Measurements from ENCODE around the gene HBEGF.
A peak's percentile ranks its signal among the peaks of the same experiment; 100 is the strongest.

The HBEGF gene

DNA sequence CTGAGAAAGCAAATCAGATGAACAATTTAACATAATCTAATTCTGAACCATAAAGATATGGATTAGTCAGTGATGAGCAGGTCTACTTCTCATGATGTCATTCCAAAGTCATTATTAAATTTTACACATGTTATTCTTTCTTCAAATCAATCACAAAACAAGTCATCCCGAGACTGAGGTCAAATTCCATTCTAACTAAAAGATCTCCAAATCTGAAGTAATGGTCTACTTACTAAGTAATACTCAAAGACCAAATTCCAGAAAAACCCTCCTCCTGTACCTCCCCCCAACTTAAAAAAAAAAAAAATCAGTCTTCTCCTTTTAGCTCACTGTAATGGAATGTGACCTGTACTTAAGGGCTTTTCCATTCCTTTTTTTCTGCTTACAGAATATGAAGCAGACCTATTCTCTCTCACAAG, 48.2 kb downstream of the HBEGF start:
- no peak for DNase-seq (ENCODE audit: extremely low spot score)
- ChIA-PET POLR2A (interaction anchor here (0.7 to 3.6 kb wide), 4 partner anchors 11 to 53 kb away, joined by 3 to 12 read pairs (median 3); partner anchors contain the start of gene HBEGF), CTCF (interaction anchor here (1.0 to 1.9 kb wide), 3 partner anchors 53 to 74 kb away, joined by 3 to 9 read pairs (median 5); no protein-coding TSS in a partner anchor)
- TF ChIP-seq FOXK2 (IDR thresholded peaks at IDR 0.05) (no peak), ELF4 (IDR thresholded peaks at IDR 0.05) (no peak), FOXA1 (IDR thresholded peaks at IDR 0.05) (no peak), FOXM1 (IDR thresholded peaks at IDR 0.05; ENCODE audit: borderline replicate concordance) (no peak), SP1 (IDR thresholded peaks at IDR 0.05) (no peak), CTBP1 (IDR thresholded peaks at IDR 0.05; ENCODE audit: borderline replicate concordance) (0 out of 2 replicates have a peak, but pooled peaks have one; percentile 30), BHLHE40 (IDR thresholded peaks at IDR 0.05; ENCODE audit: borderline replicate concordance) (no peak), HDGF (IDR thresholded peaks at IDR 0.05; ENCODE audit: borderline replicate concordance) (no peak), ARNT (IDR thresholded peaks at IDR 0.05) (no peak), L3MBTL2 (conservative IDR thresholded peaks at IDR 0.05) (no peak), ZNF384 (IDR thresholded peaks at IDR 0.05) (peak; percentile 92), TARDBP (IDR thresholded peaks at IDR 0.05) (no peak), NFRKB (IDR thresholded peaks at IDR 0.05) (no peak), SUZ12 (IDR thresholded peaks at IDR 0.05) (no peak), LEF1 (IDR thresholded peaks at IDR 0.05; ENCODE audit: borderline replicate concordance) (no peak)
- TF ChIP-seq, protein P1, sequence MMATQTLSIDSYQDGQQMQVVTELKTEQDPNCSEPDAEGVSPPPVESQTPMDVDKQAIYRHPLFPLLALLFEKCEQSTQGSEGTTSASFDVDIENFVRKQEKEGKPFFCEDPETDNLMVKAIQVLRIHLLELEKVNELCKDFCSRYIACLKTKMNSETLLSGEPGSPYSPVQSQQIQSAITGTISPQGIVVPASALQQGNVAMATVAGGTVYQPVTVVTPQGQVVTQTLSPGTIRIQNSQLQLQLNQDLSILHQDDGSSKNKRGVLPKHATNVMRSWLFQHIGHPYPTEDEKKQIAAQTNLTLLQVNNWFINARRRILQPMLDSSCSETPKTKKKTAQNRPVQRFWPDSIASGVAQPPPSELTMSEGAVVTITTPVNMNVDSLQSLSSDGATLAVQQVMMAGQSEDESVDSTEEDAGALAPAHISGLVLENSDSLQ (IDR thresholded peaks at IDR 0.05), result peak; percentile 40; the same call in 1 of the 2 replicates

DNA sequence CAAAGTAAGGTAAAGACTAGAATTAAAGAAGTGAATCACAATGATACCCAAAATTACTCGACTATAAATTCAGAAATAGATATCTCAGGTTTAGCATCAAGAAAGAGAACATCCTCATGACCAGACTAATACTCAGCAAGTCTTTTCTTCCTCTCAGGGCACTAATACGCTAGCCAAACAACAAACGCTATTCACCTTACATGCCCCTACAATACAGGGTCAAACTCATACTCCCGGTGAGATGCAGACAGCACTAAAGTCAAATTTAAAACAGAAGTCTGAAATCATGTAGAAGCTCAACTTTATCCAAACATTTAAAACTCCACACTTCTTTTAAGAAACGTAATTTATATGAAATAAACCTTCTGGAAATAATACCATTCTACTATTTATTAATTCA, 49.1 kb downstream of the HBEGF start:
- DNase-seq (ENCODE audit: extremely low spot score), result no peak
- CTCF ChIA-PET, result interaction anchor here (1.0 to 1.9 kb wide), 3 partner anchors 52 to 75 kb away, joined by 3 to 9 read pairs (median 5); no protein-coding TSS in a partner anchor

DNA sequence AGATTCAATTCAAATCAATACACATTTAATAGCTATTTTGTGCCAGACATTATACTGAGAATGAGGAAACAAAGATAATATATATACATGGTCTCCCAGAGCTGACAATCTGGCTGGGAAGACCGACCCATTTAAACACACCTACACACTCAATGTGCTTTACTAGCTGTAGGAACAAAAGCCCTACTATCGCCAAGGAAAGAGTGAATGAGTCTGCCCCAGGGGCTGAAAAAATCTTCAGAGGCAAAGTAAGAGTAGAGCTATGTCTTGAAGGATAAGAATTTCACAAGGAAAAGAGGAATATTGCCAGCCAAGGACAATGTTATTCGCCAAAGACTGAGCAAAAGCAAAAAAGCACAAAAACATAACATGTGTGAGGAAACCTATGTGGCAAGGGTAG, 50.1 kb downstream of the HBEGF start:
- TF ChIP-seq SUZ12 (IDR thresholded peaks at IDR 0.05), result no peak
- DNase-seq (ENCODE audit: extremely low spot score), result no peak
- POLR2A ChIA-PET, result interaction anchor here (0.9 to 2.5 kb wide), 2 partner anchors 35 to 50 kb away, joined by 4 to 9 read pairs; partner anchors contain the start of gene HBEGF
- CTCF ChIA-PET, result interaction anchor here (0.9 to 1.4 kb wide), 3 partner anchors 16 to 54 kb away, joined by 3 to 6 read pairs (median 6); partner anchors contain the start of gene HBEGF

More for the DNA sequence above, 49.1 kb downstream of the HBEGF start:
- no peak for TF ChIP-seq SP1 (IDR thresholded peaks at IDR 0.05)
- TF ChIP-seq BHLHE40 (IDR thresholded peaks at IDR 0.05; ENCODE audit: borderline replicate concordance), result no peak
- no peak for TF ChIP-seq FOXM1 (IDR thresholded peaks at IDR 0.05; ENCODE audit: borderline replicate concordance)
- no peak for TF ChIP-seq SUZ12 (IDR thresholded peaks at IDR 0.05)
- TF ChIP-seq CTBP1 (IDR thresholded peaks at IDR 0.05; ENCODE audit: borderline replicate concordance), result no peak
- no peak for TF ChIP-seq ELF4 (IDR thresholded peaks at IDR 0.05)
- no peak for TF ChIP-seq LEF1 (IDR thresholded peaks at IDR 0.05; ENCODE audit: borderline replicate concordance)
- no peak for TF ChIP-seq NFRKB (IDR thresholded peaks at IDR 0.05)
- POLR2A ChIA-PET, result interaction anchor here (0.7 to 3.6 kb wide), 4 partner anchors 12 to 66 kb away, joined by 3 to 12 read pairs (median 3); partner anchors contain the start of gene HBEGF

DNA sequence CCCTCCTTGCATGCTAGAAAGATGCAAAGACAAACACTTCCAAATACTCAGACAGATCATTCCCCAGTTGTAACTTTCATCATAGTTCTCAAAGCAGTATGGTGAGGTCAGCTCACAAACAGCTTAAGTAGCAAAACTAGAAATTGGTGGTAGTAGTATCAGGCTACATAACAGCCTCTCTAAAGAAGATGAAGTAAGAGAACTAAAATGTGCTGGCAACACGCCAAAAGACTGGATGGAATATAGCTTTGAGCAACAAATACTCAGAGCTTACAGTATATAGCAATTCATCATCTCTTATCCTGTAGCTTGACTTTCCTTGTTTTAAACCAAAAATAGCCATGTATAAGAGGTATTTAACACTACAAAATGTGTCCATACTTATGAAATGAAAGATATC, 51.0 kb downstream of the HBEGF start:
- peak; percentile 26 for DNase-seq (ENCODE audit: extremely low spot score)
- POLR2A ChIA-PET, result interaction anchor here (2.5 kb wide), 1 partner anchor 50 kb away, joined by 9 read pairs; the partner anchor contains the start of gene HBEGF
- TF ChIP-seq CTBP1 (IDR thresholded peaks at IDR 0.05; ENCODE audit: borderline replicate concordance) (peak; percentile 72), NFRKB (IDR thresholded peaks at IDR 0.05) (no peak)
- TF ChIP-seq, protein P1 (IDR thresholded peaks at IDR 0.05), result peak; percentile 60
- CTCF ChIA-PET, result interaction anchor here (1.0 to 1.9 kb wide), 4 partner anchors 17 to 57 kb away, joined by 3 to 8 read pairs (median 6); partner anchors contain the start of gene HBEGF

DNA sequence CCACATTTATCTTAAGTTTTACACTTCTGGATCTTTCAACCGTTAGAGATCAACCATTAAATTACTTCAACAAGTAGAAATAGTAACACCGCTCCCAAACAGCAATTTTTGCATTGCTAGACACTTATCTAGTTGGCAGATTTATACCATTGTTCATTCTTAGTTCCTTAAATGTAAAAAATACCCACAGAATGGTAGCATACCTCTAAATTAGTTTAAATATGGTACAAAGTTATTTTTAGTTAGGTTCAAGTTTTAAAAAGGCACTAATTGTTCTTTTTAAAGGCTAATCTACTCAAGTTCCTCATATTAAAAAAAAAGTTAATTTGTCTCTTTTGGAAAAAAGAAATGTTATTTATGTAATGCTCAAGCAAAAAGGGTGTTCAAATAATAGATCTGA, 51.6 kb downstream of the HBEGF start:
- POLR2A ChIA-PET, result interaction anchor here (1.2 to 2.5 kb wide), 2 partner anchors 8 to 51 kb away, joined by 4 to 9 read pairs; partner anchors contain the start of genes HBEGF and PFDN1
- CTCF ChIA-PET, result interaction anchor here (0.9 to 1.9 kb wide), 4 partner anchors 52 to 58 kb away, joined by 3 to 8 read pairs (median 6); partner anchors contain the start of gene HBEGF

DNA sequence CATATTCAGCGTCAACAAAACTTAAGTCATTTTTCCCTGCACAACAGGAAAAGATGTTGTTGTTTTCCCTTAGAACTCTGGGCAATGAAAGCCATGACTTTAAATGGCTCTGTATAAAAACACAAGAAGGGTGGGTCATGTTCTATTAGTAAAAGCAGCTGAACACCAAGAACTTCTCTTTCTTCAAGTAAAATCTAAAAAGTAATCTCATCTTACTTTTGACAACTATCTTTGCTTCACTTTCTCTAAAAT, 52.6 kb downstream of the HBEGF start:
- TF ChIP-seq FOXA1 (IDR thresholded peaks at IDR 0.05) (no peak), LEF1 (IDR thresholded peaks at IDR 0.05; ENCODE audit: borderline replicate concordance) (no peak), ARNT (IDR thresholded peaks at IDR 0.05) (no peak), L3MBTL2 (conservative IDR thresholded peaks at IDR 0.05) (no peak), BHLHE40 (IDR thresholded peaks at IDR 0.05; ENCODE audit: borderline replicate concordance) (no peak), HDGF (IDR thresholded peaks at IDR 0.05; ENCODE audit: borderline replicate concordance) (no peak), TARDBP (IDR thresholded peaks at IDR 0.05) (no peak), SUZ12 (IDR thresholded peaks at IDR 0.05) (no peak), SP1 (IDR thresholded peaks at IDR 0.05) (no peak), FOXM1 (IDR thresholded peaks at IDR 0.05; ENCODE audit: borderline replicate concordance) (no peak), ELF4 (IDR thresholded peaks at IDR 0.05) (no peak), CTBP1 (IDR thresholded peaks at IDR 0.05; ENCODE audit: borderline replicate concordance) (no peak), ZNF384 (IDR thresholded peaks at IDR 0.05) (no peak), FOXK2 (IDR thresholded peaks at IDR 0.05) (no peak), NFRKB (IDR thresholded peaks at IDR 0.05) (no peak)
- TF ChIP-seq, protein P1 (IDR thresholded peaks at IDR 0.05), result no peak
- CTCF ChIA-PET, result interaction anchor here (1.9 kb wide), 1 partner anchor 53 kb away, joined by 8 read pairs; the partner anchor contains the start of gene HBEGF
- DNase-seq (ENCODE audit: extremely low spot score), result no peak
- POLR2A ChIA-PET, result interaction anchor here (1.2 kb wide), 1 partner anchor 9 kb away, joined by 4 read pairs; the partner anchor contains the start of gene PFDN1

More for the DNA sequence above, 51.6 kb downstream of the HBEGF start:
- DNase-seq (ENCODE audit: extremely low spot score), result no peak
- TF ChIP-seq FOXK2 (IDR thresholded peaks at IDR 0.05) (no peak), SP1 (IDR thresholded peaks at IDR 0.05) (no peak), SUZ12 (IDR thresholded peaks at IDR 0.05) (no peak), FOXA1 (IDR thresholded peaks at IDR 0.05) (no peak), LEF1 (IDR thresholded peaks at IDR 0.05; ENCODE audit: borderline replicate concordance) (no peak), ELF4 (IDR thresholded peaks at IDR 0.05) (no peak)
